Lower leg skin (tissue), 4 donors: ENCODE data around the gene GGT6. TPM values are rescaled to one million over a fixed set of nuclear protein-coding genes. Genes with fewer than 3 reads are reported as not detected.
"Not testable (repeated sequence)": the region's sequence is repeated elsewhere in the genome, so short reads cannot be mapped to it uniquely, and the experiment has no call there.

Experiments used
- DNase-seq, 2 donors: peaks; one replicate each; pipeline ENCODE4 v3.0.0-alpha.2; 2019; ENCODE audit warnings: low spot score in 2 of 2
- H3K4me3 ChIP-seq: fragments of 200-600 bp; sonication (generic); 2 replicates; pipeline ENCODE4 v1.5.1; 2017; ENCODE audit warnings: mild to moderate bottlenecking, low read depth; ENCODE audit not compliant: poor library complexity, severe bottlenecking
- CTCF ChIP-seq, 3 donors: fragments of 450-650 bp; IDR thresholded peaks; one replicate each; pipeline ENCODE4 v1.5.1; 2016; ENCODE audit warnings: antibody characterized with exemption in 3 of 3, mild to moderate bottlenecking in 3 of 3, moderate library complexity in 2 of 3
- POLR2A ChIP-seq, 2 donors: fragments of 450-650 bp; IDR thresholded peaks; one replicate each; pipeline ENCODE4 v1.6.1; 2016 to 2017; ENCODE audit warnings: antibody characterized with exemption in 2 of 2, mild to moderate bottlenecking in 1 of 2, moderate library complexity in 1 of 2
- WGBS, 2 donors: methylation state at CpG; one replicate each; pipeline ENCODE4 v1.1.5; 2018; 5-methylcytosine and 5-hydroxymethylcytosine counted together
- intact Hi-C: fragments of 100-400 bp; cut with DNase I; formaldehyde crosslinking; loops from one replicate; pipeline ENCODE4 v1.15.0; 2023; ENCODE audit warnings: low total_unique reads
- total RNA-seq, 4 donors: library from RNA; depleted of rRNA; stranded (reverse); fragments of >200 nt; gene quantifications; one replicate each; pipeline ENCODE4 v1.1.0, GENCODE V29; 2016

The GGT6 gene
- total RNA-seq, 4 donors from 2014 or later: 133 to 232 (median 184) TPM

GRCh38 chr17:4605826-4606225 is 45.4 kb upstream of the GGT6 start:
- intact Hi-C loops: no loop called here
- H3K4me3 ChIP-seq: no peak overlapping the region
- no peak for DNase-seq
- TF ChIP-seq POLR2A (IDR thresholded peaks at IDR 0.05) (no peak), CTCF (IDR thresholded peaks at IDR 0.05) (no peak)
- WGBS, 2 donors: 64 to 77% methylated on average over 12 of the region's 12 CpGs

- intact Hi-C loops, H3K4me3 ChIP-seq, DNase-seq: not testable (repeated sequence)
- WGBS, 2 donors: 63 to 67% methylated on average over 11 of the region's 11 CpGs
Measured at GRCh38 chr17:4604736-4605135, 44.4 kb upstream of the GGT6 start.

- intact Hi-C loops: no loop called here
- no peak for TF ChIP-seq POLR2A (IDR thresholded peaks at IDR 0.05)
- TF ChIP-seq CTCF (IDR thresholded peaks at IDR 0.05): no peak
- no peak overlapping the region for H3K4me3 ChIP-seq
- DNase-seq: no peak
- 52 to 63% methylated on average over 14 to 18 of the region's 18 CpGs for WGBS, 2 donors
Measured at GRCh38 chr17:4604111-4604644, 43.8 kb upstream of the GGT6 start.

GRCh38 chr17:4602041-4602440 is 41.7 kb upstream of the GGT6 start:
- no peak overlapping the region for H3K4me3 ChIP-seq
- TF ChIP-seq POLR2A (IDR thresholded peaks at IDR 0.05) (no peak), CTCF (IDR thresholded peaks at IDR 0.05) (no peak)
- intact Hi-C loops: no loop called here
- 68 to 78% methylated on average over 5 of the region's 5 CpGs for WGBS, 2 donors
- DNase-seq: no peak

DNA sequence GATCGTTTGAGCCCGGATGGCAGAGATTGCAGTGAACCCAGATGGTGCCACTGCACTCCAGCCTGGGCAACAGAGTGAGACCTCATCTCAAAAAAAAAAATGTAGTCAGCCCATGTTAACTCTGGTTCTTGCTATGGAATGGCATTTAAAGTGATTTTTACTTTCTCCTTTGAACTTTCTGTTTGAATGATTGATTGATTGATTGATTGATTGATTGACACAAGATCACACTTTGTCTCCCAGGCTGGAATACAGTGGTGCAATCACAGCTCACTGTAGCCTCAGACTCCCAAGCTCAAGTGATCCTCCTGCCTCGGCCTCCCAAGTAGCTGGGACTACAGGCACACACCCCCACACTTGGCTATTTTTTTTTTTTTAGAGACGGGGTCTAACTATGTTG is 40.9 kb upstream of the GGT6 start:
- 94 to 97% methylated on average over 4 of the region's 4 CpGs for WGBS, 2 donors
- no peak overlapping the region for H3K4me3 ChIP-seq
- DNase-seq: no peak
- no peak for TF ChIP-seq CTCF (IDR thresholded peaks at IDR 0.05)
- intact Hi-C loops: no loop called here

DNA sequence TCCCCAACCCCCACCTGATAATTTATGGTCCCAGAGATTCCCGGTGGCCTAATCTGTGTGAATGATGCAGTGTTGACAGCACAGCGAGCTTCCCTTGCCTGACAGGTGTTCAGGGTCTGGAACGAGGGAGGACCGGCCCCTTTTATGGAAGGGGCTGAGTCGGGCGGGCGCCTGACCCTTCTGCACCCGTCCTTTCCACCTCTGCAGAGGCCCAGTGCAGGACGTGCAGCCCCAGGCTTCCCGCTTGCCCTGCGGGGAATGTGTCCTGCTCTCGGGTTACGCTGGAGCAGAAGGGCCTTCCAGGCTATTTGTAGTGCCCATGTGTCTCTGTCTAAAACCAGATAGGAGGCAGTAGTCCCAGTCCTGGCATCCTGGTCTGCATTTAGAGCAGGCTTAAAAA is 40.2 kb upstream of the GGT6 start:
- intact Hi-C loops: no loop called here
- 73 to 85% methylated on average over 13 of the region's 13 CpGs for WGBS, 2 donors
- TF ChIP-seq POLR2A (IDR thresholded peaks at IDR 0.05) (no peak), CTCF (IDR thresholded peaks at IDR 0.05) (no peak)
- DNase-seq: no peak
- H3K4me3 ChIP-seq: no peak overlapping the region
